ENCODE results near the gene BMP7.

BMP7 gene

GRCh38 chr20:57266291-57267157 lies at the start of gene BMP7:
BMP7 (minus strand) TSS chr20:57266641; CDS start chr20:57266122, 519 bp downstream.
- DNase-seq = peak in 35 of 51 donors; percentile 36 to 81 (median 70)

- DNase-seq = no peak
Measured at GRCh38 chr20:57315976-57316480, 49.6 kb upstream of the BMP7 start.

- DNase-seq = no peak
Measured at GRCh38 chr20:57315083-57315975, 48.9 kb upstream of the BMP7 start.

GRCh38 chr20:57313951-57314350 lies 47.5 kb upstream of the BMP7 start:
- no peak for DNase-seq

- DNase-seq = no peak
Measured at GRCh38 chr20:57313230-57313629, 46.8 kb upstream of the BMP7 start.

- no peak for DNase-seq
Measured at GRCh38 chr20:57312138-57312537, 45.7 kb upstream of the BMP7 start.

- DNase-seq = no peak
Measured at GRCh38 chr20:57310821-57311514, 44.5 kb upstream of the BMP7 start.

GRCh38 chr20:57309544-57310115 lies 43.2 kb upstream of the BMP7 start:
- DNase-seq = peak in 17 of 51 donors; percentile 14 to 45 (median 26)

- no peak for DNase-seq
Measured at GRCh38 chr20:57308451-57309271, 42.2 kb upstream of the BMP7 start.

- DNase-seq = no peak
Measured at GRCh38 chr20:57306747-57307146, 40.3 kb upstream of the BMP7 start.

- no peak for DNase-seq
Measured at GRCh38 chr20:57301026-57301425, 34.6 kb upstream of the BMP7 start.

GRCh38 chr20:57298457-57298856 lies 32.0 kb upstream of the BMP7 start:
- DNase-seq = no peak

GRCh38 chr20:57294550-57294949 lies 28.1 kb upstream of the BMP7 start:
- DNase-seq = no peak

GRCh38 chr20:57293995-57294394 lies 27.6 kb upstream of the BMP7 start:
- DNase-seq = no peak

GRCh38 chr20:57292611-57293010 lies 26.2 kb upstream of the BMP7 start:
- no peak for DNase-seq

- no peak for DNase-seq
Measured at GRCh38 chr20:57291694-57292093, 25.3 kb upstream of the BMP7 start.

GRCh38 chr20:57291003-57291402 lies 24.6 kb upstream of the BMP7 start:
- no peak for DNase-seq

- DNase-seq = peak in 1 of 51 donors; percentile 72
Measured at GRCh38 chr20:57290178-57290484, 23.7 kb upstream of the BMP7 start.

- peak in 29 of 51 donors; percentile 22 to 95 (median 72) for DNase-seq
Measured at GRCh38 chr20:57289391-57290177, 23.1 kb upstream of the BMP7 start.

All from hypothalamus (tissue), 51 donors.